Subcutaneous abdominal adipose tissue (tissue), 5 donors: ENCODE measurements around the gene YBX2.

ENCODE experiments used
- H3K27ac ChIP-seq: one replicate; pipeline ENCODE4 v1.7.0; 2013; ENCODE audit warnings: low read depth, mild to moderate bottlenecking, inconsistent platforms, low read length, moderate library complexity
- H3K27me3 ChIP-seq, 5 donors: one replicate each; pipeline ENCODE4 v1.7.0; 2013; ENCODE audit warnings: low read length in 5 of 5, inconsistent platforms in 1 of 5; ENCODE audit not compliant: control insufficient read depth in 5 of 5, insufficient read depth in 4 of 5
- H3K36me3 ChIP-seq, 5 donors: one replicate each; pipeline ENCODE4 v1.7.0; 2013; ENCODE audit warnings: low read length in 5 of 5; ENCODE audit not compliant: control insufficient read depth in 5 of 5, insufficient read depth in 5 of 5
- H3K4me1 ChIP-seq, 5 donors: one replicate each; pipeline ENCODE4 v1.7.0; 2013; ENCODE audit warnings: low read length in 5 of 5, mild to moderate bottlenecking in 3 of 5, moderate library complexity in 1 of 5; ENCODE audit not compliant: control insufficient read depth in 5 of 5, insufficient read depth in 5 of 5
- H3K4me3 ChIP-seq, 5 donors: one replicate each; pipeline ENCODE4 v1.7.0; 2013; ENCODE audit warnings: low read length in 5 of 5, low read depth in 1 of 5
- H3K9ac ChIP-seq, 5 donors: one replicate each; pipeline ENCODE4 v1.7.0; 2013; ENCODE audit warnings: low read length in 5 of 5, mild to moderate bottlenecking in 4 of 5, moderate library complexity in 3 of 5
- H3K9me3 ChIP-seq, 5 donors: one replicate each; pipeline ENCODE4 v1.7.0; 2013; ENCODE audit warnings: low read length in 5 of 5; ENCODE audit not compliant: control insufficient read depth in 5 of 5
- donor health status: healthy.
- donor health status: healthy.
- donor health status: healthy.
- donor health status: healthy.
- donor health status: healthy.

Gene YBX2

GRCh38 chr17:7314719-7315569, 20.5 kb upstream of the YBX2 start, which contains the start of gene GPS2:
Gene GPS2, minus strand, starts transcription at chr17:7315360. Its CDS starts 308 bp downstream, at chr17:7315052.
- Histone ChIP-seq H3K9ac (peak within 1 kb of the TSS; percentile 75 to 92 (median 84)), H3K9me3 (no peaks in the 10 kb centered on the region), H3K4me1 (peaks cover 5 to 41% (median 31%) of the 10 kb centered on the region in 5 donors), H3K36me3 (peaks cover 7 to 65% (median 62%) of the 10 kb centered on the region in 5 donors), H3K27ac (peak within 1 kb of the TSS; percentile 90), H3K4me3 (peak within 1 kb of the TSS; percentile 68 to 87 (median 80)), H3K27me3 (no peaks in the 10 kb centered on the region)

GRCh38 chr17:7313890-7314718, 19.7 kb upstream of the YBX2 start:
- peaks cover 7 to 71% (median 66%) of the 10 kb centered on the region in 5 donors for H3K36me3 ChIP-seq
- H3K9ac ChIP-seq, result peak overlapping the region; percentile 75 to 92 (median 84)
- peak overlapping the region; percentile 68 to 87 (median 80) for H3K4me3 ChIP-seq
- no peaks in the 10 kb centered on the region for H3K9me3 ChIP-seq
- H3K27me3 ChIP-seq, result no peaks in the 10 kb centered on the region
- peaks cover 10 to 49% (median 40%) of the 10 kb centered on the region in 5 donors for H3K4me1 ChIP-seq
- H3K27ac ChIP-seq, result peak overlapping the region; percentile 90

DNA sequence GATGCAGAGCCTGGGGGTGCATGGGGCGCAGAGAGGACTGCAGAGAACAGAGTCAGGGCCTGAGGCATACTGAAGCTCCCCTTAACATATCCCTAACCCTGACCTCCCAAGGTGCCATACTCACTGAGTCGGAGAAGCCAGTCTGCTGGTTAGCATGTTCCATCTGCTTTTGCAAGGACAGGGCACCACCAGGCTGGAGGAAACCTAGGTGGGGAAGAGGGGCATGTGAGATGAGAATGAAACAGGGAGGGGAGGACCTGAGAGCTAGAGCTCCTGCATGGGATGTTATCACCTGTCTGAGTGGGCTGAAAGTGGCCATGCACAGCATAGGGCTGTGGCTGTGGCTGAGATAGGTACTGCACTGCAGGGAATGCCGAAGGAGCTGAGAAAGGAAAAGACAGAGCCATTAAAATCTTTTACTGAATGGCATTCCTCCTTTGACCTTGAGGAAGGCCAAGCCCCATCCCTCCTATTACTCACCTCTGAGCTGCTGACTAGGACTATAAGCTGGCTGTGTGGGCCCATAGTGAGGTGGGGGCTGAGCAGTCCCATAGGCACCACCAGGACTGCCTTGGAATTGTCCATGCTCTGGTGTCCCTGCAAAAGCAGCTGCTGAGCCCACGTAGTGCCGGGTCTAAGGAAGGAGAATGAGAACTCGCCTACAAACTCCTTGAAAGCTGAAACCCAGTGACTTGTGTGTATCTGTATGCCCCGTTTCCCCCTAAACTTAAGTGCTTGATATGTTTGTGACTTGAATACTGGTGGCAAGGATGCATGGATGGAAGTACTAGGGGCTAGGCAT, 18.9 kb upstream of the YBX2 start:
- H3K9me3 ChIP-seq, result no peaks in the 10 kb centered on the region
- H3K36me3 ChIP-seq, result peaks cover 7 to 63% (median 58%) of the 10 kb centered on the region in 5 donors
- H3K27me3 ChIP-seq, result no peaks in the 10 kb centered on the region
- no peak overlapping the region for H3K27ac ChIP-seq
- H3K4me3 ChIP-seq, result peak overlapping the region in 1 of 5 donors; percentile 20
- no peak overlapping the region for H3K9ac ChIP-seq
- H3K4me1 ChIP-seq, result peaks cover 15 to 57% (median 44%) of the 10 kb centered on the region in 5 donors

DNA sequence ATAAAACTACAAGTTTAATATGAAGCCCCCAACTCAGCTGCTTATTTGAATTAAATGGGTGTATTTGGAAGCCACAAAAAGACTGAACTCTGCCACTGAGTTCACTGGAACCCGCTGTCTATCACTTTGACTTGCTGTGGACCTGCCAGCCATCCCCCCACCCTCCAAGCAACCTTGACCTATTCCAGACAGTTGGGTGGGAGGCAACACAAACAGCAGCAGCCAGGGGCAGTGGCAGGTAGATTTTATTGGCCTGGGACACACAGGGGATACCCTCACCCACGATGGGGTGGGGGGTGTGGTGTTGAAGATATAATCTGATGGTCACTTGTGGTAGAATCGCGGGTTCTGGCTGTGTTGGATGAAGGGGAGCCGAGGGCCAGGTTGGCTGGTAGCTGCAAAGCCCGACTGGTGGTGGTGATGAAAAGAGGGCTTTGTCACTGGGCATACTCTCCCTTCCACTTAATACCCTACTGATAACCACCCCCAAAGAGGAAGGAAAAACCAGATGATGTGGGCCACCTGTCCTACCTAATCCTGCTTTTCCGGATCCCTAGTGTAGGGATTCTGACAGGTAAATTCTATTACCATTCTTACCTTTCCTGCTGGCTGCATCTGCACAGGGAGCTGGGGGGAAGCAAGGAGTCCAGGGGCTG, 18.1 kb upstream of the YBX2 start:
- Histone ChIP-seq H3K27me3 (no peaks in the 10 kb centered on the region), H3K9me3 (no peaks in the 10 kb centered on the region), H3K4me1 (peaks cover 15 to 60% (median 47%) of the 10 kb centered on the region in 5 donors), H3K36me3 (peaks cover 7 to 56% (median 51%) of the 10 kb centered on the region in 5 donors), H3K9ac (no peak overlapping the region), H3K4me3 (no peak overlapping the region), H3K27ac (no peak overlapping the region)

- H3K36me3 ChIP-seq, result peaks cover 7 to 49% (median 45%) of the 10 kb centered on the region in 5 donors
- no peak overlapping the region for H3K27ac ChIP-seq
- H3K9me3 ChIP-seq, result no peaks in the 10 kb centered on the region
- H3K4me1 ChIP-seq, result peaks cover 17 to 63% (median 51%) of the 10 kb centered on the region in 5 donors
- no peak overlapping the region for H3K9ac ChIP-seq
- H3K4me3 ChIP-seq, result no peak overlapping the region
- no peaks in the 10 kb centered on the region for H3K27me3 ChIP-seq
Observed at GRCh38 chr17:7311110-7311705, 16.8 kb upstream of the YBX2 start.

DNA sequence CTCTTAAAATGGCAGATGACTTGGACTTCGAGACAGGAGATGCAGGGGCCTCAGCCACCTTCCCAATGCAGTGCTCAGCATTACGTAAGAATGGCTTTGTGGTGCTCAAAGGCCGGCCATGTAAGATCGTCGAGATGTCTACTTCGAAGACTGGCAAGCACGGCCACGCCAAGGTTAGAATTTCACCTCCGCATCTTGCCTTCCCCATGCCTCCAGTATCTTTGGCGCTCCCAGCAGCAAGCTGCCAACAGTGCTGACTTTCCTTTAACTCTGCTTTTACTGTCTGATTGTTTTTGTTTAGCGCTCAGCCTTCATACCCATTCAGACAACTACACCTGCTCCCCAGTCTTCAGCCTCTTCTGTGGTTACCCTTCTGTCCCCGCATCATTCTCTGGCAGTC, 15.2 kb upstream of the YBX2 start:
- peaks cover 14 to 53% (median 40%) of the 10 kb centered on the region in 5 donors for H3K4me1 ChIP-seq
- peak overlapping the region in 4 of 5 donors; percentile 74 to 93 (median 80) for H3K4me3 ChIP-seq
- peak overlapping the region in 3 of 5 donors; percentile 78 to 99 (median 89) for H3K9ac ChIP-seq
- H3K27ac ChIP-seq, result peak overlapping the region; percentile 98
- peaks cover 7 to 49% (median 45%) of the 10 kb centered on the region in 5 donors for H3K36me3 ChIP-seq
- no peaks in the 10 kb centered on the region for H3K27me3 ChIP-seq
- no peaks in the 10 kb centered on the region for H3K9me3 ChIP-seq

DNA sequence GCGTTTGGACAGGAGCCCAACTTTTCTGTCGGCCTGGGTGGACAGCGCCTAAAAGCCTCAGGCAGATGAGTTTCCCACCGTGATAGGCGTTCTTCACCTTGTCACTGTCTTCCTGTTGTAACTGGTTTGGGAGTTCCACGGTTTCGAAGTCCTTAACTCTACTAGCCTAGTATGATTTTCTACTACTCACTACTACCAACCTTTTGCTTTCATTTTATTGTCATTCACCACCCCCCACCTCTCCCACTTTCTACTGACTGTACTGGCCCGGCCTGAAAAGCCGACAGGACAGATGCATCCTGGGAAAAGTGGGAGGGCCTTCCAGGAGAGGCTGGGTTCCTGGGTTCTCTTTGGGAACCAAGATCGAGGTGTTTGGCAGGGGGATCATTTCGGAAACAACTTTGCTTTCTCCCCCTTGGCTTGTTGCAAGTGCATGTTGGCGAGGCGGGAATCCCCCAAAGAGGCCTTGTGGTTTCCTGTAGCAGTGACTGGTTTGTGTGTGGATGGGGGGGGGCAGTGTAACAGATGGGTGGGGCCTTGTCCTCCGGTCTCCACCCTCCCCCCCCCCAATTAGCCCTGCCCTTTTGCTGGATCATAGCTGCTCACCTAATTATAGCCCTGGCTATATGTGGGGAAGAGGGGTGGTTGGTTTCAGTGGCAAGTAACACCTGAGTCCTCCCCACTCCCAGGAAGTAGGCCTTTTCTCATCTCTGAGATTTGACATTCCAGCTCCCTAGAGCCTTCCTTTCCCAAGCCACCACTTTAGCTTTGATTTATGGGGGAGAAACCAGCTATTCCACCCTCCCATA, 14.4 kb upstream of the YBX2 start:
- Histone ChIP-seq H3K4me3 (peak overlapping the region; percentile 74 to 93 (median 79)), H3K27ac (peak overlapping the region; percentile 98)

More for the DNA sequence above, 14.4 kb upstream of the YBX2 start:
- Histone ChIP-seq H3K9me3 (no peaks in the 10 kb centered on the region), H3K9ac (peak overlapping the region; percentile 78 to 99 (median 91)), H3K27me3 (no peaks in the 10 kb centered on the region), H3K36me3 (peaks cover 7 to 45% (median 41%) of the 10 kb centered on the region in 5 donors), H3K4me1 (peaks cover 14 to 45% (median 32%) of the 10 kb centered on the region in 5 donors)
